ENCODE measurements around the gene ENC1.

ENC1 gene

GRCh38 chr5:74655206-74655605, 14.7 kb upstream of the ENC1 start:
- DNase-seq: no peak

- no peak for DNase-seq
These were observed 13.5 kb upstream of the ENC1 start for GRCh38 chr5:74653991-74654390.

GRCh38 chr5:74652576-74652975, 12.0 kb upstream of the ENC1 start:
- no peak for DNase-seq

DNA sequence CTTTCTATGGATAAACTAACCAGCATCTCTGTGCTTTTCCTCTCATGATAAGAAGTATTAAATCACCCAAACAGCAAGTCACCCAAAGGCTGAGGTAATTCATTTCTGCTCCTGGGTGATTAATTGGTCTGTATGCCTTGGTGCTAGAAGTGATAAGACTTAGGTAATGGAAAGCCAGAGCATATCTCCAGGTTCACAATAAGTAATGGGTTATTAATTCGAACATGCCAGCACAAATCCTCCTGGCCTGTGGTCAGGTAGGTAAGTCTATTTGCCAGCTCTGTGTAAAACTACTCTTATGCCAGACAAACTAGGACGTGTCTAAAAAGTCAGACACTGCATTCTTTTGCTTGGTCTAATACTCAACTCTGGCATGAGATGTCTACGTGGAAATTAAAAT, 11.2 kb upstream of the ENC1 start:
- no peak for DNase-seq

DNA sequence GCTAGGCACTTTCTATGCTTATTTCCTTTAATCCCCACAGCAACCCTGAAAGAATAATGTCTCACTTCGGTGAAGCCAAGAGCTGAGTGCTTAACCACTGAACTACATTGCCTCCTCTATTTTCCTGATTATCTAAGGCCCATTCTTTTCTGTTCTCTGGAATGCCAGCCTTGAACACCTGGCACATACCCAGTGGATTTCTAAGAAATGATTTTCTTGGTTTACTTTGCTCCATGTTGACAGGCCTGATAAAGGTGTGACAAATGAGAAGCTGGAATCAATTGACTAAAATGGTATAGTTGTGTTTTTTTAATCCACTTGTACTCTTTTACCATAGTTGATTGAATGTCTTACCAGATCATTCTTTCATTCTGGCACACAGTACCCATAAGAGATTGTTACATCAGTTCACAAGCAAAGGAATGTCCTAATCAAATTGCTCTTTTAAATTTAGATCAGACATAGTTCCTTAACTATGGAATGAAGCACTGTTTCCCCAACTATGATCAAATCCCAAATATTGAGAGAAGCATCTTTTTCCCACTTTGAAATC, 9.0 kb upstream of the ENC1 start:
- DNase-seq: no peak

DNA sequence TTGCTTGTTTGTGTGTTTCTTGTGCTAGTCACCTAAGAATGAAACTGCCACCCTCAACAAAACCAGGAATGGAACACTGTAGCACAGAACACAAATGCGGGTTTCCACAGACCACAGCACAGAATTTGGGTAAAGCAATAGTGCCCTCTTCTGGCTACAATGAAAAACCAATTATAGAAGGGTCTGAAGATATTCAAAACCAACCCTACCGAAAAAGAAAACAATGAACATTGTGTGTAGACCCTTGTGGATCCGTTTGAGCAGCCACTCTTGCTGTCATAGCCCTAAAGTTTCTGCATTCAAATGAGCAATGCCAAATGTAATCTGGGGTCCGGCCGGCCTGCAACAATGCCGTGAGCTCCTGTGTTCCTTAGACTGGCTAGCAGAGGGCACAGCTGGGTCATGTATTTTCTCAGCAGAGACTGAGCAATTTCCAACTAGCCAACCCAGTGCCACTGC, 8.3 kb upstream of the ENC1 start:
- peak; percentile 35 for DNase-seq

GRCh38 chr5:74647096-74647495, 6.6 kb upstream of the ENC1 start:
- peak; percentile 88 for DNase-seq

- no peak for DNase-seq
These were observed 2.6 kb upstream of the ENC1 start for GRCh38 chr5:74643111-74643562.

GRCh38 chr5:74642543-74642863, 2.0 kb upstream of the ENC1 start:
- no peak for DNase-seq

GRCh38 chr5:74641735-74642542, 1.4 kb upstream of the ENC1 start:
- no peak for DNase-seq

GRCh38 chr5:74640954-74641734, 616 bp upstream of the ENC1 start:
- DNase-seq: no peak

- DNase-seq: no peak
These were observed 600 bp downstream of the ENC1 start for GRCh38 chr5:74639807-74640449.

- no peak for DNase-seq
These were observed 1.3 kb downstream of the ENC1 start for GRCh38 chr5:74638970-74639806.

DNA sequence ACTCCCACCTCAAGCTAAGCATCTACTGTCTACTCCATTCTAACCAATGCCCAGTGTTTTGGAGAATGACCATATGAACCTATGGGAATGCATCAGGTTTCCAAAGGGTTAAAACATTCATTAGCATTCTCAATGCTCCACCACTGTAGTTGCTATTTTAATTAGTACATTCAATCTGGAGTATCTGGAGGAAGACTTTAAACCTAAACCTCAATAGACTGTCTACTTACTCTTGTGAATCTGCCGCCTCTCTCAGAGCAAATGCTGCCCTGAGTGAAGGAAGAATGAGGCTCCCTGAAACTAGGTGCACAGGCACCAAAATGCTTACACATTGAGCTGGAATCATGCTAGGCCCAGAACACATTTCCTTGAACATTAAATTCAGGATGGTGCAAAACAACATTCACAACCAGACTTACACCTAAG, 2.0 kb downstream of the ENC1 start:
- no peak for DNase-seq

DNA sequence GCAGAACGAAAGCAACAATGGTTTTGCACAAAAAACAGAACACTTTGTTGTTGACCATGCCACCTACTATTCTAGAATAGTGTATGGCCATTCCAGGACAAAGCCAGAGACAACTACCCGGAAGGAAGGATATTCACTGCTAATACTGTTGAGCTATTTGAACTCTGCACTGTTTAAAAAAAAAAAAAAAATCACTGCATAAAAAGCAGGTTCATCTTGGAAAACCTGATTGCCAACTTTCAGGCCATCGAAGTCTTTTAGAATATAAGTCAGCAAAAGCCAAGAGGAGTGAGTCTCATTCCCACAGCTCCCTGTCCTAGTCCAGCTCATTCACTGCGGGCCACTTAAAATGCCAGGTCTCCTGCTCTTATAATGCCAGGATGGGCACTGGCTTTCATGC, 4.0 kb downstream of the ENC1 start:
- DNase-seq: no peak

- no peak for DNase-seq
These were observed 4.4 kb downstream of the ENC1 start for GRCh38 chr5:74636149-74636548.

- no peak for DNase-seq
These were observed 5.8 kb downstream of the ENC1 start for GRCh38 chr5:74634611-74635286.

- no peak for DNase-seq
These were observed 6.8 kb downstream of the ENC1 start for GRCh38 chr5:74633695-74634094.

- no peak for DNase-seq
These were observed 7.6 kb downstream of the ENC1 start for GRCh38 chr5:74632947-74633356.

GRCh38 chr5:74631081-74631953, 9.2 kb downstream of the ENC1 start:
- DNase-seq: no peak
